Inflammatory macrophage (primary cell): Measurements from ENCODE around the gene AOX1.
"Not testable (repeated sequence)": the region's sequence is repeated elsewhere in the genome, so short reads cannot be mapped to it uniquely, and the experiment has no call there.

ENCODE experiments used
- DNase-seq, 2 donors: peaks; one replicate each; pipeline ENCODE4 v3.0.0-alpha.2; 2020 to 2022
- total RNA-seq, 18 experiments: gene quantifications; one replicate each; lab custom pipeline; 2026; ENCODE audit warnings: mixed read lengths in 6 of 18, inconsistent platforms in 2 of 18; lab: John Stamatoyannopoulos, UW

AOX1 gene
- 0 to 0.63 (median 0.14) reads per million in 18 experiments for total RNA-seq

DNA sequence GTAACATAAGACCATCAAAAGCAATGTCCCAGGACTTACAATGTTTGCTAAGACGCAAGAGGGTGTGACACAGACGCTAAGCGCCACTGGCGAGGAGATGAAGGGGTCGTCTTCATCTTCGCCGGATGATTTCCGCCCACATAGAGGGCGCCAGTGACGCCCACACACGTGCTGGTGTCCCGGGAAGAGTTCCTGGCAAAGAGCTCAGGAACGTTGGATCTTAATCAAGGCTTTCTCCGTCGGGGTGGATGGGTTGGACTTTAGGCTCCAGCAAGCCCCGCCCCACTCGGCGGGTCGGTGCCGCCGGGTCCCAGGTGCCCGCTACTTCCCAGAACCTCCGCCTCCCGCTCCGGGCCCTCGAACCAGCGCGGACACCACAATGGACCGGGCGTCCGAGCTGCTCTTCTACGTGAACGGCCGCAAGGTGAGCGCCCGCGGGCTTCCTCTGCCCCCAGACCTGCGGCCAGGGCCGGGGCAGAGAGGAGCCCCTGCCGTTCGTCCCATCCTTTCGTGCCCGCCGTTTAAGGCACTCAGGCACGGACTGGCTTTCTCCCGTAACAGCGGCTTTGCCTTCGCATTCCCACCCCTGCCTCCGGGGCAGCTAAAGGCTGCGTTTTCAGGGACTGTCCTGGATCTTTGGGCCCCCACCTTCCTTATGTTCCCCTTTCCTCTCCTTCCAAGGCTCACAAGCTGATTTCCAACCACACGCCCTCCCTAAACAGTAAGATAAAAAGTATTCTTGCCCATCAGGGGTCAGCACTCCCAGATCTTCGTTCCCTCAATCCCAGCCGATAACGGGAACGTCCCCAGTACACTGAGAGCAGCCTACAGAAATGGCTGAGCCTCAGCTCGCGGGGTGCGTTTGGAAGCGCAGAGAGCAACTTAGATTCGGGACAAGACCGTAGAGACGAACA is at the start of gene AOX1:
AOX1 (plus strand) TSS at position 285 of the 914 bp plus-strand sequence; CDS start at position 380, 95 bp downstream.
- peak in 1 of 2 donors; percentile 10 for DNase-seq

GRCh38 chr2:200538139-200538538 is 47.7 kb upstream of the AOX1 start:
- DNase-seq: no peak

DNA sequence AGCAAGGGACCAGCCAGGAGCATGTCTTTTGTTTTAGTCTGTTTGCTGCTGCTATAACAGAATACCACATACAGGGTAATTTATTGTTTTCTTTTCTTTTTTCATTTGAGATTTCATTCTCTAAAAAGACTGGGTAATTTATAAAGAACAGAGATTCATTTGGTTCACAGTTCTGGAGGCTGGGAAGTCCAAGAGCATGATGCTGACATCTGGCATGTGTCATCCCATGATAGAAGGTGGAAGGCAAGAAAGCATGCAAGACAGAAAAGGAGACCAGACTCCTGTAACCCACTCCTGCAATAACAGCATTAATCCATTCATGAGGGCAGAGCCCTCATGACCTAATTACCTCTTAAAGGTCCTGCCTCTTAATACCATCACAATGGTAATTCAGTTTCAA is 45.0 kb upstream of the AOX1 start:
- no peak for DNase-seq

DNA sequence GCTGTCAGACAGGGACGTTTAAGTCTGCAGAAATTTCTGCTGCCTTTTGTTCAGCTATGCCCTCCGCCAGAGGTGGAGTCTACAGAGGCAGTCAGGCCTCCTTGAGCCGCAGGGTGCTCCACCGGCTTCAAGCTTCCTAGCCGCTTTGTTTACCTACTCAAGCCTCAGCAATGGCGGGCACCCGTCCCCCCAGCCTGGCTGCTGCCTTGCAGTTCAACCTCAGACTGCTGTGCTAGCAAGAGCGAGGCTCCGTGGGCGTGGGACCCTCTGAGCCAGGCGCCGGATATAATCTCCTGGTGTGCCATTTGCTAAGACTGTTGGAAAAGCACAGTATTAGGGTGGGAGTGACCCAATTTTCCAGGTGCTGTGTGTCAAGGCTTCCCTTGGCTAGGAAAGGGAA is 19.2 kb upstream of the AOX1 start:
- not testable (repeated sequence) for DNase-seq

- DNase-seq: no peak
Observed at GRCh38 chr2:200567932-200568331, 17.9 kb upstream of the AOX1 start.

- DNase-seq: peak in 1 of 2 donors; percentile 39
Observed at GRCh38 chr2:200575957-200576356, 9.9 kb upstream of the AOX1 start.

GRCh38 chr2:200577027-200577426 is 8.8 kb upstream of the AOX1 start:
- DNase-seq: no peak

DNA sequence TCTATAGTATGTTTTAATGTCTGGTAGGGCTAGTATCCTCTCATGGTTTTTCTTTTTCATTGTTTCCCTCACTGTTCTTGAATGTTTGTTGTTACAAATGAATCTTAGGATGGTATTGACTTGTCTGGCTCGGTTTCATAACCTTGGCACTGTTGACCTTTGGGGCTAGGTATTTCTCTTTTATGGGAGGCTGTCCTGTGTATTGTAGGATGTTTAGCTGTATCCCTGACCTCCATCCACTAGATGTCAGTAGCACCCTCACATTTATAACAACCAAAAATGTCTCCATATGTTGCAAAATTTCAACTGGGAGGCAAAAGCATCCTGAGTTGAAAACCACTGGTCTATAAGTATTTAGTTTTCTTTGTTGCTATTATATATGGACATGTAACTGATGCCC is 7.0 kb upstream of the AOX1 start:
- DNase-seq: peak; percentile 46 to 63

DNA sequence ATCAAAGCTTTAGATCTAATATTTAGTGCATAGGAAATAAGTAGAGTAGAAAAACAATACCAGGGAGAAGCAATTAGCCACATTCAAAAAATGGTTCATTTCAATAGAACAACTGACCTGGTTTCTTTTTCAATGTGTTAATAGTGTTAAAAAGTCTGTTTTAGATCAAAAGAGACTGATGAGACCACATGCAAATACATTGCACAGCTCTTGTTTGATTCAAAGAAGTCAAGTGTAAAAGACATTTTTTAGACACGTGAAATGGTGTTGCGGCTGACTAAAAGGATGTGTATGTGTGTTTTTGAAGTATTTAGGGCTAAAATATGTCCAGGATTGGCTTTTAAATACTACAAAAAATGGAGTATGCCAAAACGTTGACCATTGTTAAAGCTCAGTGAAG is 1.2 kb upstream of the AOX1 start:
- DNase-seq: no peak

GRCh38 chr2:200585340-200585729 is 479 bp upstream of the AOX1 start:
- no peak for DNase-seq

DNA sequence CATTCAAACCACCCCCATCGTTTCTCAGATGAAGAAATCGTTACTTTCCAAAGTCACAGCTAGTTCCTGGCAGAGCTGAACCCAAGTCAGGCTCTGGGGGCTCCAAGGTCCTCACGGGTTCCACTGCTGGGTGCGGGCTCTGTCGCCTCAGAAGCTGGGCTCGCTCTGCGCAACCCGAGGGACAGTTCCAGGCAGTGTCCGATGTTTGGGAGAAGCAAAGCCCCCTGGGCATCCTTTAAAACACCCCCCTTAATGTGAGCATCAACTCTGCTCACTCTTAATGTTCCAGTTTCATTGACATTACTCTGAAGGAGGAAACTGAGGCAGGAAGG is 796 bp downstream of the AOX1 start:
- DNase-seq: no peak

DNA sequence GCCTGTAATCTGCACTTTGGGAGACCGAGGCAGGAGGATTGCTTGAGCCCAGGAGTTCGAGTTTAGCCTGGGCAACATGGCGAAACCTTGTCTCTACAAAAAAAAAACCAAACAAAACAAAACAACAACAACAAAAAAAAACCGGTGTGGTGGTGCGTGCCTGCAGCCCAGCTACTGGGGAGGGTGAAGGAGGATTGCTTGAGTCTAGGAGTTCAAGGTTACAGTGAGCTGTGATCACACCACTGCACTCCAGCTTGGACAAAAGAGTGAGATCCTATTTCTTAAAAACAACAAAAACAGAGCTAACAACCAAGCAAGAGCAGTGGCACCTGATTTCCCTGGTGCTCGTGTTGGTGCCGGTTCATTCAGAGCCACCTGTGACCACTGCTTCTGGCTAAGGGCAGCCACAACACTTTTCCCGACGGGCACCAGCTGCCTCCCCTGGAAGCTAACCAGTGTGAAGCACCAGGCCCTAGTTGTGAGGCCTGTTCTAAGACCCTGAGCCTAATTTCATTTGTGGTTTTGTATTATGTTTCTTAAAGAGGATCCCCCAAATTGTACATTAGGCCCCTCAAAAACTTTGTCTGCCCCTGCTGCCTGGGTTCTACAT is 1.3 kb downstream of the AOX1 start:
- no peak for DNase-seq

DNA sequence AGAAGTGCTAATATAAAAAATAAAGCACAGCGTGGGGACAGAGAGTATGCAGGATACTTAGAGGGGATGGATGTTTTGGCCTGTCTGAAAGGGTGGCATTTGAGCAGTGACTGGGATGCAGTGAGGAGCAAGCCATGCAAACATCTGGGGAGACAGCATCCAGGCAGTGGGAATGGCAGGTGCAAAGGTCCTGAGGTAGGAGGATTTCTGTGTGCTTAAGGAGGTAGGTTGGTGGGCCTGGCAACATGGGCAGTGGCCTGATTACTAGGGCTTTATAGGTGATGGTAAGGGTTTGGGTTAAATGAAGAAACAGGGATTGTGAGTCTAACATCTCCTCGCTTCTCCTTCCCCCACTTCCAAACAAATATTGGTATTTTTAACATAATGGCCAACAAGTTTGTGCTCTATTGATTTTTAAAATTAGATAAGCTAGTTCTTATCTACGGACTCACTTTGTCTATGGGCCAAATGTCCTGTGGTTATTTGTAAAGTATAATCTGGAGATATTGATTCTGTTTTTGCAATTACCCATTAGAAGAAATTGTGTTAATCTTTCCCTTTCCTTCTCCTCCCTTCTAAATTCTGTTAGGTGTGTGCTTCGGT is 2.4 kb downstream of the AOX1 start:
- DNase-seq: no peak

DNA sequence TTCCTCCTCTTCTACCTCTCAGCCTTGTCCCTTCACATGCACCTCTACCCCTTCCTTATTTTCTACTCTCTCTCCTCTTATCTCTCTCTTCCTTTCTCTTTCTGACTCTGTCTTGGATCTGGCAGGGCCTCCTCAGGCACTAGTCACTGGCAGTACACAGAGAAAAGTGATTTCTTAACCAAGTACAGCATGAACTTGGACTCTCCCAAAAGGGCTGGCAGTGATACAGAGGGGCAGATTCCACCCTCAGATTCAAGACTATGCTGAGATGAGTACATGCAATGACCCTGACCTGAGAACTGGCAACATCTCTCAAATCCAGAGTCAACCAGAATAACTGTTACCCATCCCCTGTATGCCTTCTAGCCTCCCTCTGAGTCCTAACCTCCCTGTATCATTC is 4.3 kb downstream of the AOX1 start:
- DNase-seq: no peak

- DNase-seq: no peak
Observed at GRCh38 chr2:200591308-200591707, 5.5 kb downstream of the AOX1 start.

GRCh38 chr2:200592406-200593075 is 6.7 kb downstream of the AOX1 start:
- no peak for DNase-seq

DNA sequence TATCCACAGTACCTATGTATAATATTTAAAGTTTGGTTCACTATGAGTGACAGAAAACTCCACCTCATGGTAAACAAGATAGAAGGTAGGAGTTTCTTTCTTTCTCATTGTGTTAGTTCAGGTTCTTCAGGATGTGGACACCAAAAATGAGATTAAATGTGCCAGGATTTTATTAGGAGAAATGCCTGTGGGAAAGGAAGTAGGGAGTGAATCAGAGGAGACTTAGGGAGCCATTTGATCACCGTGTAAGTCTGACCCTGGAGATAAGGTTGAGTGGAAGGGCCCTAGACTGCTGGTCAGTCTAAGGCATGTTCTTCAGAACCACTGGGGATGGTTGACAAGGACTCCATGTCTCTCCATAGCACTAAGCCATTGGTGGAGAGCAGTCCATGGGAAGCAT is 8.1 kb downstream of the AOX1 start:
- no peak for DNase-seq

DNA sequence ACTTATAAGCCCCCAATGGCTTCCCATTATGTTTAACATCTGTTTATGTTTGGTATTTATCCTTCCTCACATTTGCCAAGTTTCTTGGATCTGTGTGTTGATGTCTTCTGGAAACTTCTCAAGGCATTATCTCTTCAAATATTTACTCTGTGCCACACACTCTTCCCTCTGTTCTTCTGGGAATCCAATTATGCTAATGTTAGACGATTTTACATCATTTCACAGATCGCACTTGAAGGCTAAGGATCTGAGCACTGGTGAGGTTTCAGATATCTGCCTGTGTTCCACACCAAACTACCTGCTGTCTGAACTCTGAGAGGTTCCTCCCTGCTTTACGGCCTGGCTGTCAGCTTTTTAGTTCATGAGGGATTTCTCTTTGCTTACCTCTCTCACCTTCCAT is 10.1 kb downstream of the AOX1 start:
- DNase-seq: no peak

DNA sequence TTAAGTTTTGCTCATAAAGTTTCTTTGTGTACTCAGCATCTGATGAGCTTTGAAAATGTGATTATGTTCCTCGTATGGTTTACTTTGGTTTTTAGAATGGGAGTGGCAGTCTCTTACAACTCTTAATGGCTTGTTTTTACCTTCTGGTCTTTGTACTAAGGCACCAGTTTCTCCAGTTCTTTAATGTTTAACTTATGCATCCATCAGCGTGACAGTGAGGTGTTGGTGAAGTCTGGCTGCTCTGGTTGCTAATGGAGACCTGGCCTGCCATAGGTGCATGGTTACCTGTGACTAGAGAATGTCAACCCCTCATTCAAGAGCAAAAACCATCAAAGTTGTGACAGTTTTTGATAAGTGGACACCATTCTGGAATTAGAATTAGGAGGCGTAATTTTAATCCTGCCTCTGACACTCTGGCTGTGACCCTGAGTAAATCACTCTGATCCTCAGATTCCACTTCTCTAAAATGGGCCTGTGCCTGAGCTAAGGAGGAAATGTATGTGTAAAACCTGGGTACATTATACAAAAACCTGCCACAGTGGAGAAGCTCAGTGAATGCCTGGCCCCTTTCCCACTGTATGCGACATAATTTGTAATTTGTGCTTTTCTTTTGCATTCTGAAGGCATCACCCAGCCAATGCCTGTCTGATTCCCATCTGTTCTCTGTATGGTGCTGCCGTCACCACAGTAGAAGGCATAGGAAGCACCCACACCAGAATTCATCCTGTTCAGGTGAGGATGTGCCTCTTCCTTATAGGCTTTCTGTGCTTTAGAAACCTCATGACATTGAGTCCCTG is 11.2 kb downstream of the AOX1 start:
- DNase-seq: no peak

- DNase-seq: no peak
Observed at GRCh38 chr2:200599206-200599605, 13.4 kb downstream of the AOX1 start.

- no peak for DNase-seq
Observed at GRCh38 chr2:200600549-200601225, 14.9 kb downstream of the AOX1 start.

DNA sequence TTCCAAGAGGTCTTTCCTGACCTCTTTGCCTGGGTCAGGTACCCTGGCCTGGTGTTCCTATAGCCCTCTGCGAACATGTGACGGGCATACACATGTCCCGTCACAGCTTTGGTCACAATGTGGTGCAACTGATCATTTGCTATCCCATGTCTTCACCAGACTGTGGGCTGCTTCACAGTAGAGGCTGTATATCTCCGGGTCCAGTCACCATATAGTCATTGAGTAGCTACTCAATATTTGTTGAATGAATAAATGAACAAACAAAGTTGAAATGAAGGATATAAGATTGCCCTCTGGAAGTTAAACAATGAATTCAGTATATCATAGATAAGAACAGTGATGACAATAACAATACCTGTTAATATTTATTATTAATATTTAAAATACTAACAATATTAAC is 16.8 kb downstream of the AOX1 start:
- DNase-seq: no peak
